IMR-90 (cell line): ENCODE measurements around the gene POLR2J2. TPM values are rescaled to one million over a fixed set of nuclear protein-coding genes. Genes with fewer than 3 reads are reported as not detected.
"Not testable (repeated sequence)": the region's sequence is repeated elsewhere in the genome, so short reads cannot be mapped to it uniquely, and the experiment has no call there.

ENCODE experiments used
- ATAC-seq: fragments of 200-7000 bp; cut with Tn5 transposase; 2 replicates; pipeline ENCODE4 v1.9.1; 2020; ENCODE audit warnings: low read depth, mild to moderate bottlenecking, moderate library complexity
- BruUV-seq: library from RNA; stranded (reverse); fragments of 400-500 nt; replicated peaks from 2 replicates; lab custom pipeline; 2021; lab: Mats Ljungman, UMichigan
- CTCF ChIA-PET: fragments of 300-600 bp; formaldehyde crosslinking; extraction: SDS; loops from one replicate; lab custom pipeline; 2021; ENCODE audit warnings: antibody characterized with exemption; lab: Yijun Ruan, JAX
- POLR2A ChIA-PET: fragments of 300-600 bp; sonication (Branson Sonifier 250); formaldehyde crosslinking; loops from one replicate; lab custom pipeline; 2022; ENCODE audit warnings: antibody characterized with exemption; ENCODE audit not compliant: unreplicated experiment; lab: Charles Lee
- DNase-seq: peaks from one replicate; pipeline ENCODE4 v3.0.0; 2013
- H2AFZ ChIP-seq: replicated peaks from 2 replicates; pipeline ENCODE3; 2013; ENCODE audit warnings: low read length, mild to moderate bottlenecking; ENCODE audit not compliant: poor library complexity
- H2AK5ac ChIP-seq: 2 replicates; pipeline ENCODE4 v1.6.1; 2013; ENCODE audit warnings: low read depth, low read length, inconsistent platforms
- H2AK9ac ChIP-seq: replicated peaks from 2 replicates; pipeline ENCODE3; 2013; ENCODE audit warnings: mild to moderate bottlenecking, low read depth, low read length, moderate library complexity; ENCODE audit not compliant: poor library complexity
- H2BK120ac ChIP-seq: 2 replicates; pipeline ENCODE4 v1.6.1; 2013; ENCODE audit warnings: low read depth, low read length, inconsistent platforms
- H2BK15ac ChIP-seq: 3 replicates; pipeline ENCODE4 v1.6.1; 2013; ENCODE audit warnings: low read depth, low read length, inconsistent platforms
- H2BK20ac ChIP-seq: 2 replicates; pipeline ENCODE4 v1.6.1; 2013; ENCODE audit warnings: low read depth, mild to moderate bottlenecking, inconsistent platforms, low read length, moderate library complexity
- H2BK5ac ChIP-seq: 2 replicates; pipeline ENCODE4 v1.6.1; 2013; ENCODE audit warnings: mild to moderate bottlenecking, low read depth, low read length, inconsistent platforms; ENCODE audit not compliant: poor library complexity, severe bottlenecking
- H3K14ac ChIP-seq: replicated peaks from 2 replicates; pipeline ENCODE4 v1.6.1; 2013; ENCODE audit warnings: low read depth, low read length, inconsistent platforms
- H3K18ac ChIP-seq: 2 replicates; pipeline ENCODE4 v1.6.1; 2013; ENCODE audit warnings: low read depth, low read length, control low read depth
- H3K23ac ChIP-seq: 2 replicates; pipeline ENCODE4 v1.6.1; 2013; ENCODE audit warnings: low read depth, low read length, inconsistent platforms
- H3K27ac ChIP-seq: 2 replicates; pipeline ENCODE4 v1.5.1; 2013; ENCODE audit warnings: mild to moderate bottlenecking, control low read depth, low read length; ENCODE audit not compliant: insufficient read depth
- H3K27me3 ChIP-seq: 2 replicates; pipeline ENCODE4 v1.6.1; 2013; ENCODE audit warnings: low read length; ENCODE audit not compliant: control insufficient read depth, insufficient read depth
- H3K36me3 ChIP-seq: 2 replicates; pipeline ENCODE4 v1.6.1; 2013; ENCODE audit warnings: low read length, mixed read lengths; ENCODE audit not compliant: control insufficient read depth, insufficient read depth
- H3K4ac ChIP-seq: 2 replicates; pipeline ENCODE4 v1.6.1; 2013; ENCODE audit warnings: low read depth, low read length, inconsistent platforms
- H3K4me1 ChIP-seq: 2 replicates; pipeline ENCODE4 v1.6.1; 2013; ENCODE audit warnings: low read length, mixed read lengths; ENCODE audit not compliant: control insufficient read depth, insufficient read depth
- H3K4me2 ChIP-seq: 2 replicates; pipeline ENCODE4 v1.6.1; 2013; ENCODE audit warnings: low read depth, mild to moderate bottlenecking, control low read depth, low read length, moderate library complexity
- H3K4me3 ChIP-seq: 2 replicates; pipeline ENCODE4 v1.5.1; 2013; ENCODE audit warnings: low read depth, mild to moderate bottlenecking, control low read depth, low read length, moderate library complexity; ENCODE audit not compliant: insufficient read depth
- H3K56ac ChIP-seq: 2 replicates; pipeline ENCODE4 v1.6.1; 2013; ENCODE audit warnings: low read length, inconsistent platforms; ENCODE audit not compliant: insufficient read depth; ENCODE audit errors: extremely low read depth
- H3K79me1 ChIP-seq, 2 experiments: 2 replicates each; pipeline ENCODE4 v1.6.1; 2013; ENCODE audit warnings: low read length in 2 of 2, inconsistent platforms in 1 of 2, low read depth in 1 of 2
- H3K9ac ChIP-seq: 2 replicates; pipeline ENCODE4 v1.6.1; 2013; ENCODE audit warnings: low read depth, low read length, control low read depth
- H3K9me1 ChIP-seq: 2 replicates; pipeline ENCODE4 v1.6.1; 2013; ENCODE audit warnings: low read length, inconsistent platforms; ENCODE audit not compliant: insufficient read depth
- H3K9me3 ChIP-seq: 2 replicates; pipeline ENCODE4 v1.6.1; 2013; ENCODE audit warnings: low read length; ENCODE audit not compliant: control insufficient read depth, insufficient read depth
- H4K20me1 ChIP-seq: 2 replicates; pipeline ENCODE4 v1.6.1; 2013; ENCODE audit warnings: low read length, inconsistent platforms; ENCODE audit not compliant: insufficient read depth
- H4K5ac ChIP-seq: 2 replicates; pipeline ENCODE4 v1.6.1; 2013; ENCODE audit warnings: mild to moderate bottlenecking, low read depth, low read length, control low read depth
- H4K8ac ChIP-seq, 2 experiments: 2 replicates each; pipeline ENCODE4 v1.6.1; 2013; ENCODE audit warnings: low read depth in 2 of 2, low read length in 2 of 2, control low read depth in 1 of 2, inconsistent platforms in 1 of 2
- H4K91ac ChIP-seq: 2 replicates; pipeline ENCODE4 v1.6.1; 2013; ENCODE audit warnings: low read depth, low read length, inconsistent platforms; ENCODE audit not compliant: insufficient read depth
- WGBS, 2 experiments: methylation state at CpG; one replicate each; pipeline versions ENCODE4 v1.1.5 to v1.1.7; 2013; ENCODE audit warnings: missing lambda C conversion rate in 2 of 2; ENCODE audit not compliant: insufficient read length in 1 of 2; ENCODE audit errors: extremely low coverage in 2 of 2; 5-methylcytosine and 5-hydroxymethylcytosine counted together
- dilution Hi-C: fragments of 300-500 bp; cut with HindIII; formaldehyde crosslinking; loops from one replicate; pipeline ENCODE4 v1.14.3; 2018; ENCODE audit warnings: low sequenced_read_pairs; ENCODE audit not compliant: unreplicated experiment
- in situ Hi-C: fragments of 300-500 bp; cut with MboI; formaldehyde crosslinking; loops from 3 replicates; pipeline ENCODE4 v1.14.3; 2019; ENCODE audit warnings: low sequenced_read_pairs, inconsistent platforms, mixed read lengths
- intact Hi-C: fragments of 100-400 bp; cut with micrococcal nuclease; formaldehyde crosslinking; loops from 2 replicates; pipeline ENCODE4 v1.10.0; 2022
- polyA plus RNA-seq, 3 experiments: library from polyadenylated mRNA; depleted of rRNA; stranded (reverse); fragments of >200 nt; gene quantifications; 2 replicates each; pipeline ENCODE4 v1.2.3, GENCODE V29; 2012; ENCODE audit warnings: low replicate concordance in 1 of 3
- total RNA-seq: library from RNA; depleted of rRNA; stranded (reverse); fragments of >200 nt; gene quantifications from 2 replicates; pipeline ENCODE4 v1.2.3, GENCODE V29; 2012

The POLR2J2 gene
- total and polyA plus RNA-seq, 2 of the 4 experiments (the other 2 are of a cell fraction) = 1.3 to 1.6 TPM

- CTCF ChIA-PET, H2BK5ac ChIP-seq, H3K4me1 ChIP-seq, H3K4me3 ChIP-seq, BruUV-seq, H3K14ac ChIP-seq, H3K56ac ChIP-seq, dilution Hi-C loops, DNase-seq, H3K79me1 ChIP-seq, H3K9me1 ChIP-seq, H3K27ac ChIP-seq, H3K9ac ChIP-seq, H2AFZ ChIP-seq, H4K20me1 ChIP-seq, in situ Hi-C loops, H4K91ac ChIP-seq, ATAC-seq, POLR2A ChIA-PET, H4K8ac ChIP-seq, H2BK20ac ChIP-seq, H2BK15ac ChIP-seq, H3K4ac ChIP-seq, H4K5ac ChIP-seq, H3K27me3 ChIP-seq, H3K4me2 ChIP-seq, H3K23ac ChIP-seq, intact Hi-C loops, H2AK5ac ChIP-seq, H3K36me3 ChIP-seq, H2AK9ac ChIP-seq, H3K9me3 ChIP-seq, H2BK120ac ChIP-seq, H3K18ac ChIP-seq: not testable (repeated sequence)
- WGBS, 2 experiments = no CpG with 5 or more reads among the region's 1 CpG
These were observed 28.1 kb downstream of the POLR2J2 start for GRCh38 chr7:102643404-102643803.

GRCh38 chr7:102642691-102643090 is 28.8 kb downstream of the POLR2J2 start, which contains the start of gene UPK3BL1:
UPK3BL1 (minus strand) TSS chr7:102642791; CDS start chr7:102642741, 50 bp downstream.
- H3K56ac ChIP-seq, H3K9ac ChIP-seq, in situ Hi-C loops, intact Hi-C loops, H3K4me1 ChIP-seq, H3K9me1 ChIP-seq, H3K27ac ChIP-seq, H3K4me3 ChIP-seq, H3K36me3 ChIP-seq, H4K8ac ChIP-seq, H2BK15ac ChIP-seq, H4K5ac ChIP-seq, H2AK5ac ChIP-seq, H2AFZ ChIP-seq, H3K4ac ChIP-seq, H3K9me3 ChIP-seq, H4K20me1 ChIP-seq, dilution Hi-C loops, POLR2A ChIA-PET, BruUV-seq, H3K18ac ChIP-seq, H2BK5ac ChIP-seq, H3K27me3 ChIP-seq, ATAC-seq, DNase-seq, H3K79me1 ChIP-seq, H3K14ac ChIP-seq, H3K4me2 ChIP-seq, H2BK120ac ChIP-seq, H4K91ac ChIP-seq, H2AK9ac ChIP-seq, H3K23ac ChIP-seq, H2BK20ac ChIP-seq, CTCF ChIA-PET: not testable (repeated sequence)
- WGBS, 2 experiments = no CpG with 5 or more reads among the region's 9 CpGs
